ENCODE results near the gene OLFML2A.
A peak's percentile ranks its signal among the peaks of the same experiment; 100 is the strongest.

The OLFML2A gene

DNA sequence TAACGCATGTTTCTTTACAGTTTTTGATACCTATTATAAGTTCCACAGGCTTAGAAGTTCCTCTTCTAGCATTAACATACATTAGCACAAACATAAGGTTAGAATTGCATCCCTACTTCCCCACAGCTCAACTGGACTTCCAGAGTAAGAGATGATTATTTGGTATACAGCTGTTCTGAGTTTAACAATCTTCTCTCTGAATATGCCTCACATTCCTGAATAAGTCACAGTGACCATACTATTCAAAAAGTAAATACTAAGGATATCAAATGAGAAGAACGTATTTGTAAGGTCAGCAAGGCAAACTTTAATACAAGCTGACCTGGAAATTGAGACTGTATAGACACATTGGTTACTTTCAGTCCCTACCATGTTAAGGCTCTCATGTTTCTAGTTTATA lies 27.2 kb upstream of the OLFML2A start:
- H3K36me3 ChIP-seq (ENCODE audit: control insufficient read depth in 4 of 4, insufficient read depth in 4 of 4, low read length in 3 of 4) = no peaks in the 10 kb centered on the region
- no peak overlapping the region for H3K4me3 ChIP-seq (ENCODE audit: control insufficient read depth in 1 of 7, extremely low read depth in 1 of 7, insufficient read depth in 4 of 7, low read depth in 2 of 7, low read length in 6 of 7)
- WGBS (ENCODE audit: insufficient coverage) = 93% methylated on average over 2 of the region's 2 CpGs
- DNase-seq = no peak
- peaks cover 2 to 13% (median 8%) of the 10 kb centered on the region in 4 experiments for H3K4me1 ChIP-seq (ENCODE audit: control extremely low read depth in 1 of 4, control insufficient read depth in 4 of 4, insufficient read depth in 4 of 4, low read length in 3 of 4)
- no peaks in the 10 kb centered on the region for H3K27me3 ChIP-seq (replicated peaks in 2 of 5; ENCODE audit: control insufficient read depth in 4 of 5, insufficient read depth in 5 of 5, low read length in 4 of 5)
- no peaks in the 10 kb centered on the region for H3K9me3 ChIP-seq (ENCODE audit: control extremely low read depth in 1 of 5, control insufficient read depth in 4 of 5, insufficient read depth in 2 of 5, low read depth in 1 of 5, low read length in 4 of 5)
- no peak overlapping the region for H3K27ac ChIP-seq (ENCODE audit: insufficient read depth in 1 of 2, low read depth in 1 of 2, low read length in 2 of 2, poor library complexity in 1 of 2, severe bottlenecking in 2 of 2)
- POLR2A ChIA-PET = no interaction called here
- CTCF ChIA-PET = interaction anchor here (0.7 to 2.6 kb wide), 7 partner anchors 13 to 139 kb away, joined by 3 to 10 read pairs (median 4); no protein-coding TSS in a partner anchor

- no peak overlapping the region for H3K4me3 ChIP-seq (ENCODE audit: control insufficient read depth in 1 of 7, extremely low read depth in 1 of 7, insufficient read depth in 4 of 7, low read depth in 2 of 7, low read length in 6 of 7)
- no peaks in the 10 kb centered on the region for H3K36me3 ChIP-seq (ENCODE audit: control insufficient read depth in 4 of 4, insufficient read depth in 4 of 4, low read length in 3 of 4)
- H3K4me1 ChIP-seq (ENCODE audit: control extremely low read depth in 1 of 4, control insufficient read depth in 4 of 4, insufficient read depth in 4 of 4, low read length in 3 of 4) = peaks cover 11 to 31% (median 21%) of the 10 kb centered on the region in 4 experiments
- CTCF ChIA-PET = interaction anchor here (0.9 to 4.8 kb wide), 7 partner anchors 10 to 206 kb away, joined by 3 to 24 read pairs (median 4); no protein-coding TSS in a partner anchor
- H3K27ac ChIP-seq (ENCODE audit: insufficient read depth in 1 of 2, low read depth in 1 of 2, low read length in 2 of 2, poor library complexity in 1 of 2, severe bottlenecking in 2 of 2) = no peak overlapping the region
- H3K27me3 ChIP-seq (replicated peaks in 2 of 5; ENCODE audit: control insufficient read depth in 4 of 5, insufficient read depth in 5 of 5, low read length in 4 of 5) = no peaks in the 10 kb centered on the region
- POLR2A ChIA-PET = interaction anchor here (0.7 kb wide), 1 partner anchor 95 kb away, joined by 4 read pairs; no protein-coding TSS in a partner anchor
- no CpG with 5 or more reads among the region's 1 CpG for WGBS (ENCODE audit: insufficient coverage)
- DNase-seq = no peak
- no peaks in the 10 kb centered on the region for H3K9me3 ChIP-seq (ENCODE audit: control extremely low read depth in 1 of 5, control insufficient read depth in 4 of 5, insufficient read depth in 2 of 5, low read depth in 1 of 5, low read length in 4 of 5)
Measured at GRCh38 chr9:124752967-124753366, 24.0 kb upstream of the OLFML2A start.

- Histone ChIP-seq H3K4me3 (ENCODE audit: control insufficient read depth in 1 of 7, extremely low read depth in 1 of 7, insufficient read depth in 4 of 7, low read depth in 2 of 7, low read length in 6 of 7) (no peak overlapping the region), H3K27ac (ENCODE audit: insufficient read depth in 1 of 2, low read depth in 1 of 2, low read length in 2 of 2, poor library complexity in 1 of 2, severe bottlenecking in 2 of 2) (no peak overlapping the region), H3K9me3 (ENCODE audit: control extremely low read depth in 1 of 5, control insufficient read depth in 4 of 5, insufficient read depth in 2 of 5, low read depth in 1 of 5, low read length in 4 of 5) (no peaks in the 10 kb centered on the region), H3K4me1 (ENCODE audit: control extremely low read depth in 1 of 4, control insufficient read depth in 4 of 4, insufficient read depth in 4 of 4, low read length in 3 of 4) (peaks cover 22 to 44% (median 34%) of the 10 kb centered on the region in 4 experiments), H3K36me3 (ENCODE audit: control insufficient read depth in 4 of 4, insufficient read depth in 4 of 4, low read length in 3 of 4) (no peaks in the 10 kb centered on the region), H3K27me3 (replicated peaks in 2 of 5; ENCODE audit: control insufficient read depth in 4 of 5, insufficient read depth in 5 of 5, low read length in 4 of 5) (no peaks in the 10 kb centered on the region)
- WGBS (ENCODE audit: insufficient coverage) = 58% methylated on average over 4 of the region's 4 CpGs
- POLR2A ChIA-PET = no interaction called here
- DNase-seq = no peak
- CTCF ChIA-PET = interaction anchor here (0.9 to 4.8 kb wide), 8 partner anchors 9 to 207 kb away, joined by 3 to 24 read pairs (median 4); no protein-coding TSS in a partner anchor
Measured at GRCh38 chr9:124754289-124754688, 22.6 kb upstream of the OLFML2A start.

DNA sequence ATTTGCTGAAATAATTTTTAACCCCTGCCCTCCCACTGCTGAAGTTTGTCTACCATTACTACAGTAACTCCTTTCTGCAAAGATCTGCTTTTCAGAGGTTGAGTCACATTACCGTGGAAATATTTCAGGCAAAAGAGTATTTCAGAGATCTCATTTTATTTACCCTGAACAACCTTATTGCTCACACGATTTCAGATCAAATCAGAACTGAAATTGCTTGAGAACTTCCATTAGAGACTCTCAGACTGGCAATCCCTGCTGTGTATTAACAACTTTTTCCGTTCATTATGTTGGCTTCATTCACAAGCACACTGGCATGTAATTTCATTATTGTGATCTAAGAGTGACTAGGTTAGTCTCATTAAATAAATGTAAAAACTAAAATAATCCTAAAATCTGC lies 21.9 kb upstream of the OLFML2A start:
- 100% methylated on average over 1 of the region's 3 CpGs for WGBS (ENCODE audit: insufficient coverage)
- Histone ChIP-seq H3K4me3 (ENCODE audit: control insufficient read depth in 1 of 7, extremely low read depth in 1 of 7, insufficient read depth in 4 of 7, low read depth in 2 of 7, low read length in 6 of 7) (no peak overlapping the region), H3K27ac (ENCODE audit: insufficient read depth in 1 of 2, low read depth in 1 of 2, low read length in 2 of 2, poor library complexity in 1 of 2, severe bottlenecking in 2 of 2) (no peak overlapping the region), H3K9me3 (ENCODE audit: control extremely low read depth in 1 of 5, control insufficient read depth in 4 of 5, insufficient read depth in 2 of 5, low read depth in 1 of 5, low read length in 4 of 5) (no peaks in the 10 kb centered on the region), H3K36me3 (ENCODE audit: control insufficient read depth in 4 of 4, insufficient read depth in 4 of 4, low read length in 3 of 4) (no peaks in the 10 kb centered on the region), H3K4me1 (ENCODE audit: control extremely low read depth in 1 of 4, control insufficient read depth in 4 of 4, insufficient read depth in 4 of 4, low read length in 3 of 4) (peaks cover 23 to 51% (median 37%) of the 10 kb centered on the region in 4 experiments), H3K27me3 (replicated peaks in 2 of 5; ENCODE audit: control insufficient read depth in 4 of 5, insufficient read depth in 5 of 5, low read length in 4 of 5) (no peaks in the 10 kb centered on the region)
- ChIA-PET CTCF (interaction anchor here (0.6 to 4.8 kb wide), 9 partner anchors 8 to 204 kb away, joined by 3 to 24 read pairs (median 5); no protein-coding TSS in a partner anchor), POLR2A (no interaction called here)
- DNase-seq = no peak

- H3K36me3 ChIP-seq (ENCODE audit: control insufficient read depth in 4 of 4, insufficient read depth in 4 of 4, low read length in 3 of 4) = no peaks in the 10 kb centered on the region
- no peak overlapping the region for H3K27ac ChIP-seq (ENCODE audit: insufficient read depth in 1 of 2, low read depth in 1 of 2, low read length in 2 of 2, poor library complexity in 1 of 2, severe bottlenecking in 2 of 2)
- H3K4me3 ChIP-seq (ENCODE audit: control insufficient read depth in 1 of 7, extremely low read depth in 1 of 7, insufficient read depth in 4 of 7, low read depth in 2 of 7, low read length in 6 of 7) = no peak overlapping the region
- POLR2A ChIA-PET = interaction anchor here (0.6 kb wide), 1 partner anchor 53 kb away, joined by 6 read pairs; no protein-coding TSS in a partner anchor
- H3K27me3 ChIP-seq (replicated peaks in 2 of 5; ENCODE audit: control insufficient read depth in 4 of 5, insufficient read depth in 5 of 5, low read length in 4 of 5) = no peaks in the 10 kb centered on the region
- WGBS (ENCODE audit: insufficient coverage) = no CpG with 5 or more reads among the region's 2 CpGs
- DNase-seq = no peak
- CTCF ChIA-PET = interaction anchor here (0.6 to 4.8 kb wide), 6 partner anchors 7 to 19 kb away, joined by 3 to 24 read pairs (median 4); no protein-coding TSS in a partner anchor
- H3K9me3 ChIP-seq (ENCODE audit: control extremely low read depth in 1 of 5, control insufficient read depth in 4 of 5, insufficient read depth in 2 of 5, low read depth in 1 of 5, low read length in 4 of 5) = no peaks in the 10 kb centered on the region
- H3K4me1 ChIP-seq (ENCODE audit: control extremely low read depth in 1 of 4, control insufficient read depth in 4 of 4, insufficient read depth in 4 of 4, low read length in 3 of 4) = peaks cover 26 to 59% (median 41%) of the 10 kb centered on the region in 4 experiments
Measured at GRCh38 chr9:124756011-124756410, 20.9 kb upstream of the OLFML2A start.

DNA sequence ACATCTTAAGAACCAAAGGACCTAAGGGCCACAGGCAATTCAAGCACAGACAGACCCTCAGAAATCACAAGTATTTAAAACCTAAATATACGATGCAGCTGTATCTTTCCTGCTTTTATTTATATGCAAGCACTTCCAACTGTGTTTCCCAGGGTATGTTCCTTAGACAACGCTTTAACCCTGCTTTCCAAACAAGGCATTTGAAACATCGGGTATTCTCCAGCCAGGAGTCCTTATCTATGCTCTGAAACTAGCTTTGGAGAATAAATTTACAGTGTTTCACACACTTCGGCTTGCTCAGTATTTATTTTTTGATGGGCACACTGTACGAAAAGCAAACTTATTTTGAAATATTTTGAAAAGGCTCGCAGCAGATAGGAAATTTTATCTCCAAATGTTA lies 19.3 kb upstream of the OLFML2A start:
- POLR2A ChIA-PET = no interaction called here
- H3K27me3 ChIP-seq (replicated peaks in 2 of 5; ENCODE audit: control insufficient read depth in 4 of 5, insufficient read depth in 5 of 5, low read length in 4 of 5) = no peaks in the 10 kb centered on the region

GRCh38 chr9:124758061-124758460 lies 18.9 kb upstream of the OLFML2A start:
- Histone ChIP-seq H3K4me1 (ENCODE audit: control extremely low read depth in 1 of 4, control insufficient read depth in 4 of 4, insufficient read depth in 4 of 4, low read length in 3 of 4) (peaks cover 27 to 67% (median 45%) of the 10 kb centered on the region in 4 experiments), H3K9me3 (ENCODE audit: control extremely low read depth in 1 of 5, control insufficient read depth in 4 of 5, insufficient read depth in 2 of 5, low read depth in 1 of 5, low read length in 4 of 5) (no peaks in the 10 kb centered on the region), H3K4me3 (ENCODE audit: control insufficient read depth in 1 of 7, extremely low read depth in 1 of 7, insufficient read depth in 4 of 7, low read depth in 2 of 7, low read length in 6 of 7) (peak overlapping the region in 6 of 7 experiments; percentile 32 to 72 (median 49)), H3K36me3 (ENCODE audit: control insufficient read depth in 4 of 4, insufficient read depth in 4 of 4, low read length in 3 of 4) (no peaks in the 10 kb centered on the region), H3K27ac (ENCODE audit: insufficient read depth in 1 of 2, low read depth in 1 of 2, low read length in 2 of 2, poor library complexity in 1 of 2, severe bottlenecking in 2 of 2) (peak overlapping the region; percentile 18 to 68), H3K27me3 (replicated peaks in 2 of 5; ENCODE audit: control insufficient read depth in 4 of 5, insufficient read depth in 5 of 5, low read length in 4 of 5) (no peaks in the 10 kb centered on the region)
- no CpG with 5 or more reads among the region's 3 CpGs for WGBS (ENCODE audit: insufficient coverage)
- DNase-seq = peak; percentile 73 to 87 (median 82)
- ChIA-PET POLR2A (interaction anchor here (0.8 kb wide), 1 partner anchor 37 kb away, joined by 4 read pairs; no protein-coding TSS in a partner anchor), CTCF (interaction anchor here (1.0 to 2.9 kb wide), 8 partner anchors 9 to 141 kb away, joined by 3 to 13 read pairs (median 6); partner anchors contain the start of genes NR6A1 and OLFML2A)

More for the DNA sequence above, 19.3 kb upstream of the OLFML2A start:
- Histone ChIP-seq H3K36me3 (ENCODE audit: control insufficient read depth in 4 of 4, insufficient read depth in 4 of 4, low read length in 3 of 4) (no peaks in the 10 kb centered on the region), H3K9me3 (ENCODE audit: control extremely low read depth in 1 of 5, control insufficient read depth in 4 of 5, insufficient read depth in 2 of 5, low read depth in 1 of 5, low read length in 4 of 5) (no peaks in the 10 kb centered on the region), H3K27ac (ENCODE audit: insufficient read depth in 1 of 2, low read depth in 1 of 2, low read length in 2 of 2, poor library complexity in 1 of 2, severe bottlenecking in 2 of 2) (peak overlapping the region in 1 of 2 experiments; percentile 68), H3K4me3 (ENCODE audit: control insufficient read depth in 1 of 7, extremely low read depth in 1 of 7, insufficient read depth in 4 of 7, low read depth in 2 of 7, low read length in 6 of 7) (peak overlapping the region in 6 of 7 experiments; percentile 20 to 72 (median 49)), H3K4me1 (ENCODE audit: control extremely low read depth in 1 of 4, control insufficient read depth in 4 of 4, insufficient read depth in 4 of 4, low read length in 3 of 4) (peaks cover 27 to 67% (median 45%) of the 10 kb centered on the region in 4 experiments)
- peak in 1 of 3 donors; percentile 15 for DNase-seq
- CTCF ChIA-PET = interaction anchor here (0.6 to 2.9 kb wide), 10 partner anchors 9 to 133 kb away, joined by 3 to 13 read pairs (median 4); partner anchors contain the start of genes NR6A1 and OLFML2A
- 11% methylated on average over 6 of the region's 6 CpGs for WGBS (ENCODE audit: insufficient coverage)
